ENCODE results near the gene STXBP6.

- TF ChIP-seq CTCF (IDR thresholded peaks at IDR 0.05; ENCODE audit: low read depth, low read length) (no peak), EZH2phosphoT487 (IDR thresholded peaks at IDR 0.05; ENCODE audit: low read depth) (no peak)
Measured at GRCh38 chr14:25006961-25007795, 42.8 kb downstream of the STXBP6 start.
